Measurements from ENCODE around the gene ARV1.
"Not testable (repeated sequence)": the region's sequence is repeated elsewhere in the genome, so short reads cannot be mapped to it uniquely, and the experiment has no call there.

ARV1 gene

GRCh38 chr1:231027971-231028370 is 49.1 kb downstream of the ARV1 start:
- Histone ChIP-seq H3K4me1 (ENCODE audit: control insufficient read depth, low read depth, low read length) (peaks cover 3% of the 10 kb centered on the region), H2AK5ac (ENCODE audit: low read length) (no peak overlapping the region), H3K36me3 (ENCODE audit: control insufficient read depth, insufficient read depth, low read length) (no peaks in the 10 kb centered on the region), H3K27me3 (ENCODE audit: insufficient read depth, low read length, poor library complexity) (no peaks in the 10 kb centered on the region), H2BK120ac (ENCODE audit: low read depth, low read length) (no peak overlapping the region), H3K79me2 (ENCODE audit: control insufficient read depth, insufficient read depth, low read length) (no peaks in the 10 kb centered on the region), H3K9ac (ENCODE audit: low read length) (no peak overlapping the region), H3K4me2 (ENCODE audit: low read length) (no peak overlapping the region), H2BK5ac (ENCODE audit: low read length) (no peak overlapping the region), H3K27ac (ENCODE audit: low read depth, low read length) (no peak overlapping the region), H3K4me3 (ENCODE audit: low read length) (no peak overlapping the region), H3K56ac (ENCODE audit: low read length) (no peak overlapping the region), H4K8ac (ENCODE audit: low read depth, low read length) (no peak overlapping the region), H4K5ac (ENCODE audit: low read length) (no peak overlapping the region), H3K79me1 (ENCODE audit: low read length) (peaks cover 6% of the 10 kb centered on the region), H3K4ac (ENCODE audit: low read depth, low read length) (no peak overlapping the region), H2BK15ac (replicated peaks; ENCODE audit: low read depth) (no peak overlapping the region), H3K23ac (ENCODE audit: low read length) (no peak overlapping the region), H3K18ac (ENCODE audit: low read length) (no peak overlapping the region)
- no peak for DNase-seq
- no CpG with 5 or more reads among the region's 10 CpGs for WGBS (ENCODE audit: extremely low coverage, insufficient coverage, low lambda C conversion rate)

- no peaks in the 10 kb centered on the region for H3K79me2 ChIP-seq (ENCODE audit: control insufficient read depth, insufficient read depth, low read length)
- no peaks in the 10 kb centered on the region for H3K27me3 ChIP-seq (ENCODE audit: insufficient read depth, low read length, poor library complexity)
- H3K18ac ChIP-seq (ENCODE audit: low read length): no peak overlapping the region
- H3K9ac ChIP-seq (ENCODE audit: low read length): no peak overlapping the region
- H3K4ac ChIP-seq (ENCODE audit: low read depth, low read length): no peak overlapping the region
- no peak overlapping the region for H2AK5ac ChIP-seq (ENCODE audit: low read length)
- H3K27ac ChIP-seq (ENCODE audit: low read depth, low read length): peak overlapping the region; percentile 18
- no peak overlapping the region for H4K5ac ChIP-seq (ENCODE audit: low read length)
- no peak overlapping the region for H2BK5ac ChIP-seq (ENCODE audit: low read length)
- H3K4me3 ChIP-seq (ENCODE audit: low read length): no peak overlapping the region
- no peak overlapping the region for H3K4me2 ChIP-seq (ENCODE audit: low read length)
- H3K36me3 ChIP-seq (ENCODE audit: control insufficient read depth, insufficient read depth, low read length): no peaks in the 10 kb centered on the region
- H3K56ac ChIP-seq (ENCODE audit: low read length): no peak overlapping the region
- no peak overlapping the region for H4K8ac ChIP-seq (ENCODE audit: low read depth, low read length)
- no CpG with 5 or more reads among the region's 7 CpGs for WGBS (ENCODE audit: extremely low coverage, insufficient coverage, low lambda C conversion rate)
- no peak overlapping the region for H3K23ac ChIP-seq (ENCODE audit: low read length)
- peak; percentile 26 for DNase-seq
- H2BK120ac ChIP-seq (ENCODE audit: low read depth, low read length): no peak overlapping the region
- no peak overlapping the region for H2BK15ac ChIP-seq (replicated peaks; ENCODE audit: low read depth)
- H3K79me1 ChIP-seq (ENCODE audit: low read length): peaks cover 6% of the 10 kb centered on the region
- peaks cover 3% of the 10 kb centered on the region for H3K4me1 ChIP-seq (ENCODE audit: control insufficient read depth, low read depth, low read length)
These were observed 49.8 kb downstream of the ARV1 start for GRCh38 chr1:231028682-231029081.

GRCh38 chr1:231029247-231029646 is 50.4 kb downstream of the ARV1 start:
- not testable (repeated sequence) for H3K4me1 ChIP-seq (ENCODE audit: control insufficient read depth, low read depth, low read length); H4K5ac ChIP-seq (ENCODE audit: low read length); H3K4me3 ChIP-seq (ENCODE audit: low read length); H4K8ac ChIP-seq (ENCODE audit: low read depth, low read length); DNase-seq; H2BK15ac ChIP-seq (replicated peaks; ENCODE audit: low read depth); H3K27ac ChIP-seq (ENCODE audit: low read depth, low read length); H3K79me1 ChIP-seq (ENCODE audit: low read length); H3K36me3 ChIP-seq (ENCODE audit: control insufficient read depth, insufficient read depth, low read length); H2BK5ac ChIP-seq (ENCODE audit: low read length); H3K79me2 ChIP-seq (ENCODE audit: control insufficient read depth, insufficient read depth, low read length); H3K4ac ChIP-seq (ENCODE audit: low read depth, low read length); H2BK120ac ChIP-seq (ENCODE audit: low read depth, low read length); H3K9ac ChIP-seq (ENCODE audit: low read length); H3K23ac ChIP-seq (ENCODE audit: low read length); H3K27me3 ChIP-seq (ENCODE audit: insufficient read depth, low read length, poor library complexity); H3K56ac ChIP-seq (ENCODE audit: low read length); H2AK5ac ChIP-seq (ENCODE audit: low read length); H3K18ac ChIP-seq (ENCODE audit: low read length); H3K4me2 ChIP-seq (ENCODE audit: low read length)
- WGBS (ENCODE audit: extremely low coverage, insufficient coverage, low lambda C conversion rate): no CpG with 5 or more reads among the region's 4 CpGs

GRCh38 chr1:231029841-231030240 is 50.9 kb downstream of the ARV1 start:
- Histone ChIP-seq H3K36me3 (ENCODE audit: control insufficient read depth, insufficient read depth, low read length) (no peaks in the 10 kb centered on the region), H3K79me1 (ENCODE audit: low read length) (peaks cover 9% of the 10 kb centered on the region), H2BK15ac (replicated peaks; ENCODE audit: low read depth) (no peak overlapping the region), H3K79me2 (ENCODE audit: control insufficient read depth, insufficient read depth, low read length) (no peaks in the 10 kb centered on the region), H2BK5ac (ENCODE audit: low read length) (no peak overlapping the region), H3K9ac (ENCODE audit: low read length) (no peak overlapping the region), H2BK120ac (ENCODE audit: low read depth, low read length) (no peak overlapping the region), H3K27ac (ENCODE audit: low read depth, low read length) (no peak overlapping the region), H3K4me2 (ENCODE audit: low read length) (no peak overlapping the region), H3K4me3 (ENCODE audit: low read length) (no peak overlapping the region), H3K18ac (ENCODE audit: low read length) (no peak overlapping the region), H4K8ac (ENCODE audit: low read depth, low read length) (no peak overlapping the region), H2AK5ac (ENCODE audit: low read length) (no peak overlapping the region), H3K4me1 (ENCODE audit: control insufficient read depth, low read depth, low read length) (peaks cover 4% of the 10 kb centered on the region), H4K5ac (ENCODE audit: low read length) (no peak overlapping the region), H3K56ac (ENCODE audit: low read length) (no peak overlapping the region), H3K4ac (ENCODE audit: low read depth, low read length) (no peak overlapping the region), H3K27me3 (ENCODE audit: insufficient read depth, low read length, poor library complexity) (no peaks in the 10 kb centered on the region), H3K23ac (ENCODE audit: low read length) (no peak overlapping the region)
- no CpG with 5 or more reads among the region's 6 CpGs for WGBS (ENCODE audit: extremely low coverage, insufficient coverage, low lambda C conversion rate)
- no peak for DNase-seq

GRCh38 chr1:231032963-231033362 is 54.1 kb downstream of the ARV1 start:
- no peak overlapping the region for H3K18ac ChIP-seq (ENCODE audit: low read length)
- H4K5ac ChIP-seq (ENCODE audit: low read length): no peak overlapping the region
- WGBS (ENCODE audit: extremely low coverage, insufficient coverage, low lambda C conversion rate): no CpG with 5 or more reads among the region's 7 CpGs
- no peak overlapping the region for H2AK5ac ChIP-seq (ENCODE audit: low read length)
- no peaks in the 10 kb centered on the region for H3K27me3 ChIP-seq (ENCODE audit: insufficient read depth, low read length, poor library complexity)
- no peaks in the 10 kb centered on the region for H3K36me3 ChIP-seq (ENCODE audit: control insufficient read depth, insufficient read depth, low read length)
- no peak overlapping the region for H3K4me2 ChIP-seq (ENCODE audit: low read length)
- no peak overlapping the region for H4K8ac ChIP-seq (ENCODE audit: low read depth, low read length)
- H3K9ac ChIP-seq (ENCODE audit: low read length): no peak overlapping the region
- no peak overlapping the region for H3K4me3 ChIP-seq (ENCODE audit: low read length)
- no peak overlapping the region for H3K23ac ChIP-seq (ENCODE audit: low read length)
- no peak overlapping the region for H2BK120ac ChIP-seq (ENCODE audit: low read depth, low read length)
- H3K56ac ChIP-seq (ENCODE audit: low read length): no peak overlapping the region
- no peak overlapping the region for H2BK15ac ChIP-seq (replicated peaks; ENCODE audit: low read depth)
- H3K79me1 ChIP-seq (ENCODE audit: low read length): peaks cover 9% of the 10 kb centered on the region
- peaks cover 6% of the 10 kb centered on the region for H3K79me2 ChIP-seq (ENCODE audit: control insufficient read depth, insufficient read depth, low read length)
- peaks cover 13% of the 10 kb centered on the region for H3K4me1 ChIP-seq (ENCODE audit: control insufficient read depth, low read depth, low read length)
- no peak overlapping the region for H3K4ac ChIP-seq (ENCODE audit: low read depth, low read length)
- no peak overlapping the region for H2BK5ac ChIP-seq (ENCODE audit: low read length)
- no peak overlapping the region for H3K27ac ChIP-seq (ENCODE audit: low read depth, low read length)
- no peak for DNase-seq

- Histone ChIP-seq H3K23ac (ENCODE audit: low read length) (no peak overlapping the region), H2BK15ac (replicated peaks; ENCODE audit: low read depth) (no peak overlapping the region), H3K4me3 (ENCODE audit: low read length) (no peak overlapping the region)
These were observed 56.9 kb downstream of the ARV1 start for GRCh38 chr1:231035799-231036198.

More at GRCh38 chr1:231035799-231036198, 56.9 kb downstream of the ARV1 start:
- Histone ChIP-seq H3K4me2 (ENCODE audit: low read length) (no peak overlapping the region), H2AK5ac (ENCODE audit: low read length) (no peak overlapping the region), H3K4ac (ENCODE audit: low read depth, low read length) (no peak overlapping the region), H3K79me2 (ENCODE audit: control insufficient read depth, insufficient read depth, low read length) (peaks cover 6% of the 10 kb centered on the region), H3K27me3 (ENCODE audit: insufficient read depth, low read length, poor library complexity) (no peaks in the 10 kb centered on the region), H4K8ac (ENCODE audit: low read depth, low read length) (no peak overlapping the region), H3K79me1 (ENCODE audit: low read length) (peaks cover 9% of the 10 kb centered on the region), H3K36me3 (ENCODE audit: control insufficient read depth, insufficient read depth, low read length) (no peaks in the 10 kb centered on the region), H3K18ac (ENCODE audit: low read length) (no peak overlapping the region), H2BK5ac (ENCODE audit: low read length) (no peak overlapping the region), H4K5ac (ENCODE audit: low read length) (no peak overlapping the region), H3K9ac (ENCODE audit: low read length) (no peak overlapping the region), H2BK120ac (ENCODE audit: low read depth, low read length) (no peak overlapping the region), H3K56ac (ENCODE audit: low read length) (no peak overlapping the region), H3K4me1 (ENCODE audit: control insufficient read depth, low read depth, low read length) (peaks cover 10% of the 10 kb centered on the region), H3K27ac (ENCODE audit: low read depth, low read length) (no peak overlapping the region)
- WGBS (ENCODE audit: extremely low coverage, insufficient coverage, low lambda C conversion rate): no CpG with 5 or more reads among the region's 1 CpG
- DNase-seq: no peak

Data from mesendoderm (in vitro differentiated cells).